GM13977 (cell line): ENCODE data around the gene LPAR3.

Experiments
- DNase-seq: peaks from one replicate; pipeline ENCODE4 v3.0.0; 2012; ENCODE audit warnings: low spot score
- CTCF ChIP-seq: IDR thresholded peaks from 2 replicates; pipeline ENCODE4 v1.5.1; 2012; ENCODE audit warnings: mild to moderate bottlenecking, control low read depth; ENCODE audit not compliant: insufficient read depth; ENCODE audit errors: extremely low read depth, missing control alignments
- in situ Hi-C: fragments of 300-500 bp; cut with MboI; formaldehyde crosslinking; loops from one replicate; pipeline ENCODE4 v1.12.0; 2022; ENCODE audit warnings: low sequenced_read_pairs, low pct_unique_long_range_greater_than_20kb, mixed read lengths, inconsistent platforms; ENCODE audit not compliant: unreplicated experiment

The LPAR3 gene

GRCh38 chr1:84800090-84801073 lies 92.6 kb downstream of the LPAR3 start:
- in situ Hi-C loops, result no loop called here
- no peak for TF ChIP-seq CTCF
- DNase-seq, result no peak

DNA sequence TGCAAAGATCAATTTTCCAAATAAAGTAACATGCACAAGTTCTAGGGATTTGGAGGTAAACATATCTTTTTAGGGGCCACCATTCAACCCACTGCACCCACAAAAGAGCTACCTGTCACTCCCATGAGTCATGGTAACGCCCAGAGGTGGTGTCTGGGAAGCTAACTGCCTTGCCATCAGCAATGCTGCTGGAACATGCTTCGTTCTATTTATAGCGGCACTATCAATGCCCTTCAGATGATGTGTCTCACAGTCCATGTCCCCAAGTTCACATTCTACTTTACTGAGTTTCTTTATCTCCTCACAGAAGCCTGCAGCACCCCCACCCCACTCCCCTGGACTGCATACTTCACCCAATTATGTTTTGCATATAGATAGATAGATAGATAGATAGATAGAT lies 95.4 kb downstream of the LPAR3 start:
- in situ Hi-C loops, result no loop called here
- TF ChIP-seq CTCF, result no peak
- no peak for DNase-seq

DNA sequence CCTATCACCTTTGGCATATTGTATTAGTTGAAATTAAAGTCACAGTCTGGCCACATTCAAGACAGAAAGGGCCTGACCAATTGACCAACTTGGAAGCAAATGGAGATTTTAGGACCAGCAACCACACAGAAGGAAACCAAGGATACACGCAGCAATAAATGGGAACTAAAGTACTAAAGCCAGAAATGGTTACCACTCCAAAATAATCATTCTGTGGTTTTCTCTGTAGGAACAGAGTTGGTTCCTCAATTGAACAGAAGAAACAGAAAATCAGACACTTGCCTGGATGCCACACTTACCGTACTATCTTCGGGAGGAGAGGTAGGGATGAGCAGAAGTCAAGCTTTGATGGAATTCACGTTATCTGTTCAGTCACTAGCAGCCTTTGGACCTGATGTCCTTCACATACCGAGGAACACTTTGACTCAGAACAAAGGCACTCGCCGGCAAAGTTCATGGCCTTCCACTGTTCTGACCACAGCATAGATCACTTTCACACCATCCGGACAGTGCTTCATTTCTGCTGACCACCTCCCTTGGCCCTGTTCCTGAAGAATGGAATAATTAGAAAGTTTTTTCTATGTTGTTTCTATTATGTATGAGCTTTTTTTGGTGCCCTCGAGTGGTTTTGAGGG lies 96.9 kb downstream of the LPAR3 start:
- no peak for TF ChIP-seq CTCF
- in situ Hi-C loops, result no loop called here
- no peak for DNase-seq

- no peak for TF ChIP-seq CTCF
- in situ Hi-C loops, result no loop called here
- no peak for DNase-seq
These were observed 97.8 kb downstream of the LPAR3 start for GRCh38 chr1:84795213-84795612.

- in situ Hi-C loops, result no loop called here
- DNase-seq, result no peak
- TF ChIP-seq CTCF, result no peak
These were observed 100.6 kb downstream of the LPAR3 start for GRCh38 chr1:84792421-84792820.

- in situ Hi-C loops, result no loop called here
- DNase-seq, result no peak
- TF ChIP-seq CTCF, result no peak
These were observed 104.0 kb downstream of the LPAR3 start for GRCh38 chr1:84789014-84789413.
